Panc1 (cell line): ENCODE results near the gene CALM1.

Experiments used
- CTCF ChIP-seq: fragments of 450-650 bp; IDR thresholded peaks from 2 replicates; pipeline ENCODE4 v1.5.1; 2017; ENCODE audit warnings: mild to moderate bottlenecking
- POLR2AphosphoS5 ChIP-seq: IDR thresholded peaks from 2 replicates; pipeline ENCODE4 v1.6.1; 2012; ENCODE audit warnings: mild to moderate bottlenecking, low read depth, low read length, moderate library complexity
- REST ChIP-seq, 2 experiments: IDR thresholded peaks; 2 replicates each; pipeline ENCODE4 v1.6.1; 2011 to 2012; ENCODE audit warnings: low read depth in 2 of 2, control low read depth in 1 of 2, low read length in 1 of 2, mild to moderate bottlenecking in 1 of 2, moderate library complexity in 1 of 2; ENCODE audit not compliant: insufficient read depth in 1 of 2
- SIN3A ChIP-seq: IDR thresholded peaks from 2 replicates; pipeline ENCODE4 v1.6.1; 2012; ENCODE audit warnings: low read depth, mild to moderate bottlenecking, low read length, moderate library complexity, borderline replicate concordance; ENCODE audit not compliant: insufficient read depth
- TCF7L2 ChIP-seq: IDR thresholded peaks from 2 replicates; pipeline ENCODE4 v1.6.1; 2011; ENCODE audit warnings: mild to moderate bottlenecking, low read depth, low read length, inconsistent platforms

GRCh38 chr14:90378249-90378648 is 18.6 kb upstream of the CALM1 start:
- TF ChIP-seq POLR2AphosphoS5: no peak
- TF ChIP-seq CTCF: no peak
- no peak for TF ChIP-seq REST (IDR thresholded peaks at IDR 0.05; ENCODE audit: insufficient read depth in 1 of 2, low read depth in 2 of 2, low read length in 1 of 2)
- TF ChIP-seq TCF7L2: no peak
- TF ChIP-seq SIN3A: no peak
